HG03558 (cell line): ENCODE results near the gene NTRK2.

ENCODE experiments used
- ATAC-seq: cut with Tn5 transposase; IDR thresholded peaks from one replicate; pipeline ENCODE4 v1.9.1; 2021; ENCODE audit warnings: moderate number of reproducible peaks; ENCODE audit not compliant: unreplicated experiment; ENCODE audit errors: extremely low read depth

NTRK2 gene

GRCh38 chr9:84843175-84843824 is 173.8 kb downstream of the NTRK2 start:
- ATAC-seq, result no peak

- no peak for ATAC-seq
Measured at GRCh38 chr9:84845956-84846900, 176.7 kb downstream of the NTRK2 start.

- ATAC-seq, result no peak
Measured at GRCh38 chr9:84846906-84847305, 177.4 kb downstream of the NTRK2 start.

DNA sequence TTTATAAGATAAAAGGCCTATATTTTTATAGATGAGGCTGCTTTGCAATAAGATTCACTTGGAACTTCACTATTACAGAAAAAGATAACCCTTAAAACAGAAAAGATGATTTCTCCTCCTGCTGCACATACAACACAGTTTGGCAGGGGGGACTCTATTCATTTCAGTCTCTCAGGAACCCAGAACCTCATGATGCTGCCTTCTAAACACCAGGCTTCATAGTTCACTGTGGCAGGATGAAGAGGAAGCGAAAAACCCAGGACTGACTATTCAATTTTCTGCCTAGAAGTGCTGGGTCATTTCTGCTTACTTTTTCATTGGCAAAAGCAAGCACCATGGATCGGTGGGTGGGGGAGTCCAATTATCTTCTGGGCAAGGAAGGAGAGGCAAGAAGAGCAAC is 179.5 kb downstream of the NTRK2 start:
- no peak for ATAC-seq

- ATAC-seq, result no peak
Measured at GRCh38 chr9:84850830-84851392, 181.4 kb downstream of the NTRK2 start.

DNA sequence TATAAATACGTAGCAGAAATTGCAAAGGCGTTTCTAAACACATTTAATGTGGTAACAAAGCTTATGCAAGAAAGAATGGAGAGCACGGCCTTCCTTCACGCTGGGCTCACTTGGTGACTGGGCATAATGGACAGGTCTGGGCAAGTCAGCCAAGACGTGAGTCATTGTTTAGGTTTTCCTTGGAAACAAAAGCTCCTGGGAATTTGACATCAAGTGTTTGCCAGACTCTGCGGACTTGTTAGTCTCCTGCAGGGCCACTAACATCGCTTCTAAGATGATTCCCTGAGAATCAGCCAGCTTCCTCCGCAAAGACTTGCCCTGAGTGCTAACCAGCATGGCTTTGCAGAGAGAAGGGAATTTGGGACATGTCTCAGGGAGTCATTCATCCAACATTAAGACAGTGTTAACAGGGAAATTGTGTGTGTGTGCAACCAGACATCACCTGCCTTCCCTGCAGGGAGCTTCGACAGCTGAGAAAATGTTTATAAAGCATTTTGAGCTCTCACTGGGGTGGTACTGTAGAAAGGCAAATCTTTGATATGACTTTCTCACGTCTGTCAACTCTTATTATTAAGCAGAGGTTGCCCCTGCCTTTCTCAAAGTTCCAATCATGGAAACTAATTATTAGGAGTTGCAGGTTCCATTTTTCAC is 182.5 kb downstream of the NTRK2 start:
- no peak for ATAC-seq

DNA sequence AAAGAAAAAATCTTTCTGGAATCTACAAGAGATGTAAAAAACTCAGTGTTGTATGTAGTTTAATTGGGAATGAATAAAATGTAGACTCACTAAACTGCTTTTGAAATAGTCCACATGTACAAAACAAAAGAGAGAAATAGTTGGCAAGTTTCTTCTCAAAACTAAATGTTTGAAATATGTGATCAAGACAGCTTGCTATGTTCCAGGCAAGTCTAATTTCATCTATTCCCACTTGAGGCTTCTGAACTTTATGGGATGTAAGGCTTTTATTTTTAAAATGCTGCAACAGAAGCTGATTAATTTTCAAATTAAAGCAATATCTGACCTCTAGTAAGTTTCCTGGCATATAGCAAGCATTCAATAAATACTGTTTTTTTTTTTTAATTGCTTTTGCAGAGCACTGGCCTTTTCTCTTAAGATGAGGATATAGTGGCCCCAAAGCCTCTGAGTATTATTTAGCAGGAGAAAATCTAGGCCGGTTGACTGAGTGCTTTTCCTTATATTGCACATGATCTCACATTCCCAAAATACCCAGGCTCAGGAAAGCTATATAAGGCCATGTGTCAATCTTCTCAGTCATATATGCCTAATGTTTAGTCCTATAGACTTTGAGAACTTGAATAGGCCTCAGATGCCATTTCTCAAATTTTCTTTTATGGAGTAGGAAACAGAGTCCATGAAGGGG is 183.2 kb downstream of the NTRK2 start:
- no peak for ATAC-seq

DNA sequence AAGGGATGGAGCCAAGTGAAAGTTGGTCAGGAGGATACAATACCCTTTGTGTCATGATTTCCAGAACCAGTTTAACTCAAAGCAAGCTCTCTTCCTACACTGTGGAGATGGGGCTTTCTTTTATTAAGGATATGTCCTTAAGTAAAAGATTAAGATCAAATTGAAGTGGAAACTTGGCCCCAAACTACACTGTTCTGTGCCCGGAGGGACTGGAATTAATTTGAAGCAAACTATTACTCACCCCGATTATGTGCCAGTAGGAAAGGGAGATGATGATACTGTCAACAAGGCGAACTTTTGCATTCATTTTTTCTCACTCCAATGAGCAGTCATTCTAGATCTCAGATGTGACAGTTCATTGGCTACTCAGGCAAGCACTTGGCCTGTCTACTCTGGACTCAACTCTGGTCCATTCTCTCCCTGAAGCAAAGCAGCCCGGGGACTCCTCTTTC is 186.7 kb downstream of the NTRK2 start:
- ATAC-seq, result no peak

GRCh38 chr9:84857211-84857610 is 187.7 kb downstream of the NTRK2 start:
- no peak for ATAC-seq

GRCh38 chr9:84858364-84858763 is 188.8 kb downstream of the NTRK2 start:
- no peak for ATAC-seq

GRCh38 chr9:84860249-84861115 is 191.0 kb downstream of the NTRK2 start:
- no peak for ATAC-seq

GRCh38 chr9:84861455-84861854 is 191.9 kb downstream of the NTRK2 start:
- ATAC-seq, result no peak

GRCh38 chr9:84862308-84862707 is 192.8 kb downstream of the NTRK2 start:
- ATAC-seq, result no peak

DNA sequence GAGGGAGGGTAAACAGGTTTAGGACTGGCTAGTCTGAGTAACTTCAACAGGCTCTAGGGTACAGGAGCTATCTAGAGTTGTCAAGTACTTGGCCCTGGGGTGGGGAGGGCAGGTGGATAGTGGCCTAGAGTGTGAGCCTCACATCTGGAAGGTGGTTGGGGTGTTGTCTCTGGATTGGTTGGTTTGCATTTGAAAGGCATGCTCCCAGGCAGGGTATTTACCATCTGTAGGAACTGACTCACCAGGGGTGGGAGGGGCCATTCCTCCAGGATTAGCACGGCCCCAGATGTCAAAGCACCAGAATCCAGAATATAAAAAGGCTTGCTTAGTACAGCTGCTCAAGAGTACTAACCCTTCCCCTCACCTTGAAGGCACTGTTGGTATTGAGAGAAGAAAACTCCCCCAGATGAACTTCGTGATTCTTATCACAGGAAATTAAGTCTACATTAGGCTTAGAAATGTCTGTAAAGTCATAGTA is 193.3 kb downstream of the NTRK2 start:
- no peak for ATAC-seq

GRCh38 chr9:84863372-84863771 is 193.8 kb downstream of the NTRK2 start:
- ATAC-seq, result no peak

- ATAC-seq, result no peak
Measured at GRCh38 chr9:84866396-84867175, 197.1 kb downstream of the NTRK2 start.

DNA sequence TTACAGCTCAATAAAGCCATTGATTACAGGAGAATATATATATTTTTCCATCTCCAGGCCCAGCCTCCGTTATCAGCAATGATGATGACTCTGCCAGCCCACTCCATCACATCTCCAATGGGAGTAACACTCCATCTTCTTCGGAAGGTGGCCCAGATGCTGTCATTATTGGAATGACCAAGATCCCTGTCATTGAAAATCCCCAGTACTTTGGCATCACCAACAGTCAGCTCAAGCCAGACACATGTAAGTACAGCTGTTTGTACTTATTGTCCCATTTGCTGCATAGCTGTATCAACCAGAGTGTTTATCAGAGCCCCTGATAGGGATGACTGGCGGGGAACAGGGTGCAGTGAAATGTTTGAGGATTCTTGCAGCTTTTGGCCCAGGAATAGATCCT is 197.7 kb downstream of the NTRK2 start:
- no peak for ATAC-seq

GRCh38 chr9:84869091-84869490 is 199.6 kb downstream of the NTRK2 start:
- no peak for ATAC-seq
